Pons (tissue), 1 donor: ENCODE results near the gene SLC22A13.
A peak's percentile ranks its signal among the peaks of the same experiment; 100 is the strongest.
"Not testable (repeated sequence)": the region's sequence is repeated elsewhere in the genome, so short reads cannot be mapped to it uniquely, and the experiment has no call there.

Experiments used
- DNase-seq: peaks from one replicate; pipeline ENCODE4 v3.0.0-alpha.2; 2016; ENCODE audit warnings: low spot score

The SLC22A13 gene, protein sequence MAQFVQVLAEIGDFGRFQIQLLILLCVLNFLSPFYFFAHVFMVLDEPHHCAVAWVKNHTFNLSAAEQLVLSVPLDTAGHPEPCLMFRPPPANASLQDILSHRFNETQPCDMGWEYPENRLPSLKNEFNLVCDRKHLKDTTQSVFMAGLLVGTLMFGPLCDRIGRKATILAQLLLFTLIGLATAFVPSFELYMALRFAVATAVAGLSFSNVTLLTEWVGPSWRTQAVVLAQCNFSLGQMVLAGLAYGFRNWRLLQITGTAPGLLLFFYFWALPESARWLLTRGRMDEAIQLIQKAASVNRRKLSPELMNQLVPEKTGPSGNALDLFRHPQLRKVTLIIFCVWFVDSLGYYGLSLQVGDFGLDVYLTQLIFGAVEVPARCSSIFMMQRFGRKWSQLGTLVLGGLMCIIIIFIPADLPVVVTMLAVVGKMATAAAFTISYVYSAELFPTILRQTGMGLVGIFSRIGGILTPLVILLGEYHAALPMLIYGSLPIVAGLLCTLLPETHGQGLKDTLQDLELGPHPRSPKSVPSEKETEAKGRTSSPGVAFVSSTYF

DNA sequence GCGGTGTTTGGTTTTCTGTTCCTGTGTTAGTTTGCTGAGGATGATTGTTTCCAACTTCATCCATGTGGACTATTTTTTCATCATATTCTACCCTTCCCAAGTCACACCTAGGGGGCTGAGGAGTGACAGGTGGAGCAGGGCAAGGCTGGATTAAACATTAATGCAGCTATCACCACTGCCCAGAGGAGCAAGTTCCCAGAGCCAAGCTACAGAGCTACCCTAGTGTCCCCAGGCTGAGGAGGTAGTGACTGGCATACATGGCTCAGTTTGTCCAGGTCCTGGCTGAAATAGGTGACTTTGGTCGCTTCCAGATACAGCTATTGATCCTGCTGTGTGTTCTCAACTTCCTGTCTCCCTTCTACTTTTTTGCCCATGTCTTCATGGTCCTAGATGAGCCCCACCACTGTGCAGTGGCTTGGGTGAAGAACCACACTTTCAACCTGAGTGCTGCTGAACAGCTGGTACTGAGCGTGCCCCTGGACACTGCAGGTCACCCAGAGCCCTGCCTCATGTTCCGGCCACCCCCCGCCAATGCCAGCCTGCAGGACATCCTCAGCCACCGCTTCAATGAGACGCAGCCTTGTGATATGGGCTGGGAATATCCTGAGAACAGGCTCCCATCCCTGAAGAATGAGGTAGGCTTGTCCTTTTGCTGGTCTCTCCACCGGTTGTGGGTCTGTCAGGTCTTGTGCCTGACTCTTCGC is at the start of gene SLC22A13:
SLC22A13 (plus strand) TSS at position 209 of the 704 bp plus-strand sequence; CDS start at position 258, 49 bp downstream.
- no peak for DNase-seq

DNA sequence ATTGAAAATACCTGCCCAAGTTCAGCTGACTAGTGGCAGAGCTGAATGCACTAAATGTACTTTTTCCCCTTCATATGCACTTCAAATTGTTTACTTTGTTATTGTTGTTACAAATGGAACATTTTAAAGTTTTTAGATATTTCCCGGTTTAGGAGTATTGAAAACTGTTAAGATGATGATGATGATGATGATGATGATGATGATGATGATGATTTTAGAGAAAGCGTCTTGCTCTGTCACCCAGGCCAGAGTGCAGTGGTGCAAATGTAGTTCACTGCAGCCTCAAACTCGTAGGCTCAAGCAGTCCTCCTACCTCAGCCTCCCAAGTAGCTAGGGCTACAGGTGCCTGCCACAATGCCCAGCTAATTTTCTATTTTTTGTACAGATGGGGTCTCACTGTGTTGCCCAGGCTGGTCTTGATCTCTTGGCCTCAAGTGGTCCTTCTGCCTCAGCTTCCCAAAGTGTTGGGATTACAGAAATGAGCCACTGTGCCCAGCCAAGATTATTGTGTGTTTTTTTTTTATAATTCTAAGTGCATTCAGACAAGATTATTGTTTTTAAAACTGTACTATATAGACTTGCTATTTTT is 45.9 kb upstream of the SLC22A13 start:
- DNase-seq: no peak

DNA sequence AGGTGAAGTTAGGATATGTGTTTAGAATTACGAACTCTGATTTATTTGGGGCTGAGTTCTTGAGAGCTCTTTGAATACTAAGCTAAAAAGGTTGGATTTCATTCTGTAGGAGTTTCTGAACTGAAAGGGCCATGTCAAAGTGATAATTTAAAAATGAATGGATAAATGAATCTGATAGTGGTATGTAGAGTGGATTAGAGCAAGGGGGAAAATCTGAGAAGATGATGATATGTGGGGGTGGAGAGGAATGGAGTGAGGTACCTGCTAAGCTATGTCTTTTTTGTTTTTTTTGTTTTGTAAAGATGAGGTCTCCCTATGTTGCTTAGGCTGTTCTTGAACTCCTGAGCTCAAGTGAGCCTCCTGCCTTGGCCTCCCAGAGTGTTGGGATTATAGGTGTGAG is 44.6 kb upstream of the SLC22A13 start:
- no peak for DNase-seq

DNA sequence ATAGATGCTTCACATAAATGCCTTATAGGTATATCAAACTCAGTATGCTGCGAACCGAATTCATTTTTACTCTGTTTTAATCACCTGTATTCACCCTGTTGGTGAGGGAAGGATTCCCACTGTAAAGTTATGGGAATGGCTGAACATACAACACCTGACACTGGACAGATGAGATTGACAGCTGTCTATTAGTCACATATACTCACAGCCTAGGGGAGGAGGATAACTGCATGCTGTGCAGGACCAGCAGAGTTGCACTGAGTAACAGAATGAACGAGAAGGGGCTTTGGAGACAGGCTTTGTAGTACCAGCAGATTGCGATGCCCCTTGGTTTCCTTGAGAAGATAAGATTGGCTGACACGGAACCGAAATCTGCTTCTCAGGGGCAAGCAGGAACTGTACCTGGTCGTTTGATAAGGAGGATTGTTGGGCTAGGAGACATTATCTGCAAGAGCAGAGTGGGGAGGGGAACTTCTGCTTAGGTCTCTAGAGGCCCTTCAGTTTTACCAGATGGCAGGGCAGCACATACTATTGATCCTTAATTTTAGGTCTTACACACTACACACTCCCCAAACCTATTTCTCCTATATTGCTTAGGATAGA is 43.5 kb upstream of the SLC22A13 start:
- no peak for DNase-seq

DNA sequence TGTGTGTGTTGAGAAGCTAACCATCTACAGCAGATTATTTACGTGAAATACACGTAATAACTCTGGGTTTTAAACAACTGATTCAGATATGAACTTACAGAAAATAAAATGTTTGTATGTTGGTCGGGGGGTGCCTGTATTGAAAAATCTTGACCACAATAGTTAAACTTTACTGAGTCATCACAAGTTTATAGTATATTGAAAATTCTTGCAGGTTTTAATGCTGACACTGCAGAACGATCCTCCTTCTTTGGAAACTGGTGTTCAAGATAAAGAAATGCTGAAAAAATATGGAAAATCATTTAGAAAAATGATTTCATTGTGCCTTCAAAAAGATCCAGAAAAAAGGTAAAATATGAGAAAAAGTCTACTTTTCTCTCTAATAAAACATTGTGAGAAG is 41.3 kb upstream of the SLC22A13 start:
- no peak for DNase-seq

DNA sequence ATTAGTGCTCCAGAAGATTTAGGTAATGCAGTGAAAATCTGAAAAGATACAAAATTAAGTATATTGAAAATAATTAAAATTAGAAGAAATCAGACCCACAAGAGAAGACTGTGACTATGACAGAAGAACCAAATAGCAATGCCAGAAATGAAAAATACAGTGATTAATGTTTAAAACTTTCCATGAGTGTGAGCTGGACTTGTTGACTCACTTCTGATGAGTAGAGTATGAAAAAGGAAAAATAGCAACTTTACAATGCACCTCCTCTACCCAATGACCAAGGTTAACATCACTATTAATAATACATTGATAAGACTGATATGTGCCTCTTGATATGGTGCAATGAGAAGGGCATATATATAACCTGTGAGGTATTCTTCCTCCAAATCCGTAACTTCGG is 39.3 kb upstream of the SLC22A13 start:
- DNase-seq: no peak

DNA sequence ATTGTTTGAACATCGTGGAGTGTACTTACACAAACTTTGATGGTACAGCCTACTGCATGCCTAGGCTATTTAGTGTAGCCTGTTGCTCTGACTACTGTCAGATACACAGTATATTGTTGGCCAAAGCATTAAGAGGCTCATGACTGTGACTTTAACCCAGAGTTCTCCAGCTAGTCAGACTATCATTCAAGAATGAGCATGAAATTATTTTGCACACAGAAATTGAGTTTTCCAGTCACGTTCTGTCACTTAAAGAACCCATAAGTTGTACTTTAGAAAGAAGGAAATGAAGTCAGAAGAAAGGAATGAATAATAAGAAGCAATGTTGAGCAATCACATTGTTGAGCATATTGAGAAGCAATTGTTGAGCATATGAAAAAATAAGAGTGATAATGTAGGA is 37.6 kb upstream of the SLC22A13 start:
- DNase-seq: no peak

DNA sequence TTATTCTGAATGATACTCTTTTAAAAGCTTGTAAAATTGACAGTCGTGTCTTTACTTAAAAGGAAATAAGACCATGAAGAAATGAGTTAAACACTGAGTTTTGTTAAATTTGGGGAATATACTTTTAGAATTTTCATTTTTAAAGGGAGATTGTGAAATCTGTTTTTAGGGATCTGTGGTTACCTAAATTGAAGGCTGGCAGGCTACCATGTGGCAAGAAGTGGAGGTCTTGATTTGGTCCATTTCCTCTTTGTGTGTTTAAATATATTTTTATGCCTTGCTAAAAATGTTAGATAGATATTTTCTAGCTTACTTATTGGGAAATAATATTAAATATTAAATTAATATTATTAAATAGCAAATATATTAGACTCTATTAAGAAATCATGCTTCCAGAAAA is 36.6 kb upstream of the SLC22A13 start:
- no peak for DNase-seq

DNA sequence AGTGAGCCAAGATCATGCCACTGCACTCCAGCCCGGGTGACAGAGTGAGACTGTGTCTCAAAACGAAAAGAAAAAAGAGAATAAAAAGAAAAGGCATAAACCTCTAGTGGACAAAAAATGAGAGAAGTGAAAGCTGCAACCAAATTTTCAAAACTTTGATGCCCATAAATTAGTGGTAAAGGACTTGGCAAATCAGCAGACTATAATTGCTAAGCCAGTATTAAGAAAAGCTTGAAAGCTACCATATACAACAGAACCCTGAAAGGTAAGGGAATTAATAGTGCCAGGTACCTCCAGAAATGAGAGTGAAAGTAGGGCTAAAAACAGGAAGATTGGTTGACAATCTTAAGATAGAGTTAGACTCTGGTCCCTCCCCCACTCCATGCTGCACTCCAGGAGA is 32.9 kb upstream of the SLC22A13 start:
- DNase-seq: no peak

DNA sequence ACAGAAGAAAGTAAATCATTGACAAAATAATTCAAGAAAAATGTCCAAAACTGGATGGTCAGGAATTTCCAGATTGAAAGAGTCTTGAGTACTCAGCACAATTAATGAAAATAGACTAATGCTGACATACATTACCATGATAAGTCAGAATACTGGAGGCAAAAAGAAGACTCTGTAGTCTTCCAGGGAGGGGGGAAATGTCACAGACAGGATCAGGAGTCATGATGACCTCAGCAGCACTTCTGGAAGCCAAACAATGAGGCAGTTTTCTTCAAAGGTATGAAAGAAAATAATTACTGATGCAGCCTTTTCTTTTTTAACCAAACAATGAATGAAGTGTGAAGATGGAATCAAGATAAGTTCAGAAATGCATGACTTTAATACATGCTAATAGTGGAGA is 30.1 kb upstream of the SLC22A13 start:
- DNase-seq: no peak

DNA sequence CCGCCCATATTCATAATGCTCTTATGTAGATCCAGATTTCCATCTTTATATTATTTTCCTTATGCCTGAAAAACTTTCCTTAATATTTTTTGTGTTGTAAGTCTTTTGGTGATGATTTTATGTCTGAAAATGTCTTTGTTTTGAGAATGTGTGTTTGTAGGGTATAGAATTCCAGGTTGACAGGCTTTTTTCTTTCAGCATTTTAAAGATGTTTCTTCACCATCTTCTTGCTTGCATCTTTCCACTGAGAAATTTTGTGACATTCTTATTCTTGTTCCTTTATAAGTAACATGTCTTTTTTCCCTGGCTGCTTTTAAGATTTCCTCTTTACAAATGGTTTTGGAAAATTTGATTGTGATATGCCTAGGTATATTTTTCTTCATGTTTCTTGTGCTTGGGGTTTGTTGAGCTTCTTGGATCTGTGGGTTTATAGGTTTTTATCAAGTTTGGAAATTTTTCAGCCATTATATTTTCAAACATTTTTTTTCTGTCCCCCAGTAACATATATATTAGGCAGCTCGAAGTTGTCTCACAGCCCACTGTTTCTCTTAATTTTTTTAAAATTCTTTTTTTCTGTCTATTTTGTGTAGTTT is 27.1 kb upstream of the SLC22A13 start:
- DNase-seq: no peak

DNA sequence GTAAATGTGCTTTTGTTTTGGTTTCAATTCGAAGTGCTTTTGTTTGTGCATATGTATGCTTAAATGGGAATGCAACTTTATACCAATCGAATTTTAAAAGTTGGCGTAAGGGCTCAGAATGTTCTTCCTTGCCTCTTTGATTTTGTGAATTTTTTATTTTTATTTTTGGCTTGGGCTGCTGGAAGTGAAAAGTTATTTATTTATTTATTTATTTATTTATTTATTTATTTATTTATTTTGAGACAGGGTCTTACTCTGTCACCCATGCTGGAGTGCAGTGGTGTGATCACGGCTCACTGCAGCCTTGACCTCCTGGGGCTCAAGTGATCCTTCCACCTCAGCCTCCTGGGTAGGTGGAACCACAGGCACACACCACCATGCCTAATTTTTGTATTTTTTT is 22.8 kb upstream of the SLC22A13 start:
- not testable (repeated sequence) for DNase-seq

DNA sequence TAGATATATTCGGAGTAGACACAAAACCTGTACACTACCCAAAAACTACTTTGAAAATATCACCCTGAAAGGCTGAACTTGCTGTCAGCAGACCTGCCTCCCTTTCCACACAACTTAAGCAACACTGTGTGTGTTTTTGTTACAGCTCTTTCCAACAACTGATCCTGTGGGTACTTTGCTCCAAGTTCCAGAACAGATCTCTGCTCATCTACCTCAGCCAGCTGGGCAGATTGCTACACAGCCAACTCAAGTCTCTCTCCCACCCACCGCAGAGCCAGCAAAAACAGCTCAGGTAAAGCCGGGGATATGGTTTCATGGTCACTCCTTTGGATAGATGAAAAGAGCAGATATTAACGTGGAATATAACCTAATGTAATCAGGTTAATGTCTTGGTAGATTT is 19.7 kb upstream of the SLC22A13 start:
- DNase-seq: no peak

DNA sequence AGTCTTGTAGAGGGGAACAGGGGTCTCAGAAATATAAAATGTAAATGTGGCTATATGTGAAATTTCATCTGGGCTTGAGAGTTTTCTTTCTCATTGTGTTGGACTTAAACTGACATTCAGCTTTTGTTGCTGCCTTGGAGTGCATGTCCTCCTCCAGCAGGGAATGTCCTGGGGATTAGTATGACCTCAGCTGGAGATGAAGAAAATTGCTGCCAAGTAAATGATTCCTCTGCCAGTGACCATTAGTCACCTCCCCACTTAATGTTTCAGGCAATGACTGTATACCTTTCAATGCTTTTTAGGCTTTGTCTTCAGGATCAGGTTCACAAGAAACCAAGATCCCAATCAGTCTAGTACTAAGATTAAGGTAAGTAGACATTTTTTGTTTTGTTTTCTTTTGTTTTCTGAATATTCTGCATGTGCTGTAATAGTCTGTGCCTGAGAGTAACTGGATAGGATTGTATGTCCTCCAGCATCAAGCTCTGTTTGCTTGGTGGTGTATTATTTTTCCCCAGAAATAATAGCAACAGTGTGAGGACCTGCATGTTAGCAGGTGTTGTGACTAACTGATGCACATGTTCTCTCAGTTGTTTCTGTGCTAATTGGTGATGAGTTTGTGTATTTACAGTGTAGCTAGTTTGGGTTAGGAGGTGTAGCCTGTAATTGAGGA is 18.1 kb upstream of the SLC22A13 start:
- peak; percentile 44 for DNase-seq

DNA sequence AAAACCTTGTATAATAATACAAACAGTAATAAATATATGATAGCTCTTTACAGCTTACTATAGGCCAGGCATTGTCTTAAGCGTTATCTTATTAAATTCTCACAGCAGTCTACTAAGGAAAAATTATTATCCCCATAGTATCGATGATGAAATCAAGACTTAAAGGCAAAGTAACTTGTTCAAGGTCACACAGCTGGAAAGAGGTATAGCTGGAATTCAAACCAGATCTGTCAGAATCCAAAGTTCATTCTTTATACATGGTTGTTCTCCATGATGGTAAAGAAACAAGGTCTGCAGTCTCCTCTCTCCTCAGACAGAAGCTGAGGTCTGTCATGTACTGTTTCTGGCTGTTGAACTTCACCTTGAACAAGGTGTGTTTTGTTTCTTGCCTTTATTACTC is 15.4 kb upstream of the SLC22A13 start:
- DNase-seq: no peak

DNA sequence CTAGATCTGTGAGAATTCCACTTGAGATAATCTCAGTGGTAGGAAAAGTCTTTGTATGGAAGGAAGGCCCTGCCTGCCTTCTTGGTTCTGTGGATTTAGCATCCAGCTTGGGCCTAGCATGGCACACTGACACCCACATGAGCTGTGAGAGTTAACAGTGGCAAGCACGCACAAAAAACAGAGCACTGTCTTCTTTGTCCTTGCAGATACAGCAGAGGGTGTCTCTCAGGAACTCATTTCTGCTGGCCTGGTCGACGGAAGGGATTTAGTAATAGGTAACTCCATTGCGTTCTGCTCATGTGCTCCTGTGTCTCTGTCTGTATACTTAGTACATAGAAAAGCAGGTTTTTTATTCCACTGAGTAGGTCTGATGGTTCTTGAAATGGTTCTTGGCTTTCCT is 14.4 kb upstream of the SLC22A13 start:
- DNase-seq: no peak

DNA sequence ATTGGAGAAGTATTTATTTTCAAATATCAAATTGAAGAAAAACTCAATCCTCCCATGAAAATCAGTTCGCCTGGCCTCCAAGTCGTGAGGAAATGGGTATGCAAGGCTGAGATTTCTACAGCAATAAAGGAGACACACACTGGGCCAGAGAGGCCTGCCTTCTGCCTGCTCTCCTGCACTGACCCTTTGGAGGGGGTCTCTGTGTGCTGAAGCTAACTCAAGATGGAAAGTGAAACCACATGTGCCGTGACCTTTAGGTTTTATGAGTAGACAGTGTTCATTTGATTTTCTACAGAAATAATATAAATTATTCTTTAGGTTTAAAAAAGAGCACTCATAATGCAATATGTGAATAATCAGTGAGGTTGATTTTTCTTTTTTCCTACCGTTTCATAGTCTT is 11.9 kb upstream of the SLC22A13 start:
- DNase-seq: no peak

DNA sequence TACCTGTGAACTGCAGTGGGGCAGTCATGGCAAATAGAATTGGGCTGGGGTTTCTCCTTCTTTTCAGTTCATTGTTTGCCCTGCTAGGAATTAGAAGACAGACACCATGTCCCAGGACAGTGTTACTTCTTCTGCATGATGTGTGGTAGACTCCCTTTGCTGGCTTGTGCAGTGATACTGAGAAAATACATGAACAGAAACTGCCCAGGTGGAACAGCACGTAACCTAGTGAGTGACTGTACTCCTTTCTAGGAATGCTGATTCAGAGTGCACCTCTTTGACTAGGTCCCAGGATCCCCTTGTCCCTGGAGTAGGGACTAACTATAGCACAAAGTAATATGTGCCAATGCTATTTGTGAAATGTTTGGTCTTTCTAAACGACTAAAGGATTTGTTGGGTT is 10.7 kb upstream of the SLC22A13 start:
- DNase-seq: no peak

DNA sequence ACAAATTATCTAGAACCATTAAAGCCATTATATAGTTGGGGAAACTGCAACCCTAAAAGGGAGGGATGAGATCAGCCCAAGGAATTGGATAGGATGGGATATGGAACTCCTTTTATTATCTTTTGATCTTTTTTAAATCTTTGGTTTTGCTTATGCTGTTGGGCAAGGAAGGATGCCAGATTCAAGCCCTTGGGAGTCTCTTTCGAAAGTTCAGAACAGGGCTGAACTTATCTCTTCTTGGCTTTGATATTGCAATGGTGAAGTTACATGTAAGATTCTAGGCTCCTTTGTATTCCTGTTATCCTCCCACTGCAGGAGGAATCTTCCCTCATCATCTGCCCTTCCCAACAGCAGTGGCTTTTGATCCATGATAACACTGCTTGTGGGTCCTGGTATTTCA is 10.0 kb upstream of the SLC22A13 start:
- no peak for DNase-seq

DNA sequence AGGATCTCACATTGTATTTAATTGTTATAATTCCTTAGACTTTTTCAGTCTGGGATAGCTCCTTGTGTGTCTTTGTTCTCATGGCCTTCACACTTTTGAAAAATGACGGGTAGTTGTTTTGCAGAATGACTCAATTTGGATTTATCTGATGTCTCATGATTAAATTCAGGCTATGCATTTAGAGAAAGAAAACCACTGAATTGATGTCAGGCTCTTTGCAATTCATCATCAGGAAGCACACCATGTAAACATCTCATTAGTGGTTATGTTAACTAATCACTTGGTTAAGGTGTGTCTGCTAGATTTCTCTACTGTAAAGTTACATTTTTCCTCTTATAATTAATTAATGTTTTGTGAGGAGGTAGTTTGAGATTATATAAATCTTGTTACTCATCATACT is 8.0 kb upstream of the SLC22A13 start:
- no peak for DNase-seq

DNA sequence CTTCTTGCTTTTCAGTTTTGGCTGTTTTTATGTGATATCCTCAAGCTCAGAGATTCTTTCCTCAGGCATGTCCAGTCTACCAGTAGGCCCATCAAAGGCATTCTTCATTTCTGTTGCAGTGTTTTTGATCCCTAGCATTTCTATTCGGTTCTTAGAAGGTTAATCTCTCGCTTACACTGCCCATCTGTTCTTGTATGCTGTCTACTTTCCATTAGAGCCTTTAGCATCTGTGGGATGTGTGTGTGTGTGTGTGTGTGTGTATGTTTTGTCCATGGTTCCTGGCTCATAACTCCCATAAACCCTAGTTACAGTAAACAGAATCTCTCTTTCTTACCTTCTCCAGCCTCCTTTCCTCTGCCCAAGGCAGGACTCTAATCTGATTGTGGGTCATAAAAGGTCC is 5.1 kb upstream of the SLC22A13 start:
- no peak for DNase-seq

DNA sequence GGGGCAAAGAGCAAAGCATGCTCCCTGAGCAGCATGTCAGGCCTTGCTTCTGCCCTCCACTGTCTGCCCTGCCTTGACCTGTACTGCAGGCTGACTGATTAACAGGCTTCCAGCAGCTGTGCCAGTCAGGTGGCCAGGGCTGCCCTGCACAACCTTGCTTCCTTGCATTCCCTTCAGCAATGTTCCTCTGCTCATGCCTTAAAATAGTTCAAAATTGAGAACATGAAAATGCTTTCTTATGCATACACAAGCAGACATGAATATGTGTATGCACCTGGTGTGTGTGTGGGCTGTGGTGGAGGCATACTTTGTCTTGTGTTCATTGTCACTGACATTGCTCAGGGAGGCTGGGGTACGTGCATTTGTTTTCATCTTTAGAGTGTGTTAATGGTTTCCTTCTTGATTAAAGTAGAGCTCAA is 1.2 kb upstream of the SLC22A13 start:
- DNase-seq: no peak
